Endothelial cell of umbilical vein (primary cell): ENCODE data around the gene PPFIBP2. TPM values are rescaled to one million over a fixed set of nuclear protein-coding genes. Genes with fewer than 3 reads are reported as not detected.

Source experiments
- BruUV-seq: library from RNA; stranded (reverse); fragments of 400-500 nt; replicated peaks from 2 replicates; lab custom pipeline; 2021; lab: Mats Ljungman, UMichigan
- CTCF ChIA-PET: fragments of 300-600, 350-600 bp; sonication (Branson Sonifier 250); formaldehyde crosslinking; loops from one replicate; lab custom pipeline; 2021; ENCODE audit warnings: antibody characterized with exemption, inconsistent platforms; lab: Charles Lee
- POLR2A ChIA-PET: fragments of 300-600, 350-600 bp; sonication (Branson Sonifier 250); formaldehyde crosslinking; loops from one replicate; lab custom pipeline; 2021; ENCODE audit warnings: antibody characterized with exemption, inconsistent platforms; lab: Charles Lee
- DNase-seq: peaks from one replicate; pipeline ENCODE4 v3.0.0-alpha.2; 2011; ENCODE audit warnings: low read depth, low spot score
- FAIRE-seq: peaks from 2 replicates; lab custom pipeline; 2011; peaks lifted over from hg19 to GRCh38; lab: Jason Lieb, UNC
- H2AFZ ChIP-seq: 2 replicates; pipeline ENCODE4 v1.6.0; 2012; ENCODE audit warnings: low read depth, low read length, control low read depth, inconsistent platforms
- H3K27ac ChIP-seq: 2 replicates; pipeline ENCODE4 v1.5.1; 2011; ENCODE audit warnings: low read depth, mild to moderate bottlenecking, control low read depth, low read length, moderate library complexity; ENCODE audit not compliant: insufficient read depth
- H3K27me3 ChIP-seq, 2 experiments: 2 replicates each; pipeline versions ENCODE4 v1.6.0 to v1.6.1; 2011; ENCODE audit warnings: low read length in 2 of 2, mixed read lengths in 1 of 2; ENCODE audit not compliant: control insufficient read depth in 2 of 2, insufficient read depth in 2 of 2
- H3K36me3 ChIP-seq, 2 experiments: 2 replicates in 1 of 2; 3 replicates in 1 of 2; pipeline ENCODE4 v1.5.1; 2011; ENCODE audit warnings: low read length in 2 of 2, mild to moderate bottlenecking in 1 of 2, moderate library complexity in 1 of 2; ENCODE audit not compliant: control insufficient read depth in 2 of 2, insufficient read depth in 2 of 2; ENCODE audit errors: extremely low read depth in 1 of 2
- H3K4me1 ChIP-seq: 3 replicates; pipeline ENCODE4 v1.5.1; 2011; ENCODE audit warnings: mild to moderate bottlenecking, low read length; ENCODE audit not compliant: control insufficient read depth, insufficient read depth; ENCODE audit errors: extremely low read depth
- H3K4me2 ChIP-seq: 2 replicates; pipeline ENCODE4 v1.6.1; 2011; ENCODE audit warnings: low read length, control low read depth, mixed read lengths; ENCODE audit not compliant: insufficient read depth
- H3K4me3 ChIP-seq, 3 experiments: fragments of 200-600 bp in 1 of 3; sonication (generic), shearing (Covaris generic) in 1 of 3; replicated peaks in 1 of 3; 2 replicates each; pipeline ENCODE4 v1.5.1; 2011 to 2016; ENCODE audit warnings: control low read depth in 3 of 3, low read length in 3 of 3, mild to moderate bottlenecking in 2 of 3, inconsistent platforms in 1 of 3, low read depth in 1 of 3, moderate library complexity in 1 of 3; ENCODE audit not compliant: insufficient read depth in 1 of 3
- H3K79me2 ChIP-seq: 2 replicates; pipeline ENCODE4 v1.6.0; 2012; ENCODE audit warnings: low read length, inconsistent platforms; ENCODE audit not compliant: control insufficient read depth, insufficient read depth
- H3K9ac ChIP-seq: replicated peaks from 2 replicates; pipeline ENCODE3; 2011; ENCODE audit warnings: low read length, control low read depth; ENCODE audit not compliant: insufficient read depth; ENCODE audit errors: extremely low read depth
- H3K9me1 ChIP-seq: replicated peaks from 3 replicates; pipeline ENCODE4 v1.6.0; 2011; ENCODE audit warnings: mild to moderate bottlenecking, low read length; ENCODE audit not compliant: control insufficient read depth, insufficient read depth; ENCODE audit errors: extremely low read depth
- H3K9me3 ChIP-seq: replicated peaks from 2 replicates; pipeline ENCODE4 v1.5.1; 2012; ENCODE audit warnings: low read length, inconsistent platforms; ENCODE audit not compliant: control insufficient read depth, insufficient read depth
- H4K20me1 ChIP-seq: replicated peaks from 2 replicates; pipeline ENCODE3; 2011; ENCODE audit warnings: mild to moderate bottlenecking, low read length; ENCODE audit not compliant: control insufficient read depth, insufficient read depth; ENCODE audit errors: extremely low read depth
- CTCF ChIP-seq, 2 donors: IDR thresholded peaks; 1 replicate in 1 of 2; 2 replicates in 1 of 2; pipeline ENCODE4 v1.5.1; 2011; ENCODE audit warnings: low read length in 2 of 2, mild to moderate bottlenecking in 2 of 2, moderate library complexity in 2 of 2, control low read depth in 1 of 2, inconsistent platforms in 1 of 2, low read depth in 1 of 2; ENCODE audit not compliant: insufficient read depth in 1 of 2; ENCODE audit errors: extremely low read depth in 1 of 2
- EZH2 ChIP-seq: IDR thresholded peaks from 2 replicates; pipeline ENCODE4 v1.6.1; 2012; ENCODE audit warnings: borderline replicate concordance, low read depth, mild to moderate bottlenecking, moderate library complexity, low read length, inconsistent platforms; ENCODE audit not compliant: severe bottlenecking
- FOS ChIP-seq: IDR thresholded peaks from 2 replicates; pipeline ENCODE4 v1.6.1; 2011; ENCODE audit warnings: mild to moderate bottlenecking, low read length, moderate library complexity, borderline replicate concordance; ENCODE audit not compliant: insufficient read depth
- GATA2 ChIP-seq: IDR thresholded peaks from 2 replicates; pipeline ENCODE4 v1.7.0; 2011; ENCODE audit warnings: low read depth, mild to moderate bottlenecking, moderate library complexity, mixed read lengths, low read length; ENCODE audit not compliant: insufficient read length, insufficient read depth
- JUN ChIP-seq: IDR thresholded peaks from 2 replicates; pipeline ENCODE4 v1.6.1; 2011; ENCODE audit warnings: borderline replicate concordance, low read depth; ENCODE audit not compliant: insufficient read length, insufficient read depth
- MYC ChIP-seq: IDR thresholded peaks from one replicate; pipeline ENCODE4 v1.6.1; 2011; ENCODE audit warnings: mild to moderate bottlenecking, low read depth, low read length
- POLR2A ChIP-seq: IDR thresholded peaks from 2 replicates; pipeline ENCODE4 v1.6.1; 2012; ENCODE audit warnings: low read depth, mild to moderate bottlenecking, control low read depth, low read length
- POLR2AphosphoS5 ChIP-seq: IDR thresholded peaks from 2 replicates; pipeline ENCODE4 v1.6.1; 2012; ENCODE audit warnings: low read depth, mild to moderate bottlenecking, control low read depth, low read length, moderate library complexity; ENCODE audit not compliant: insufficient read depth
- dilution Hi-C: fragments of 300-500 bp; cut with MboI; formaldehyde crosslinking; loops from one replicate; pipeline ENCODE4 v1.15.0; 2019; ENCODE audit warnings: low sequenced_read_pairs; ENCODE audit not compliant: extremely low pct_ligation_motif_present
- intact Hi-C: fragments of 100-400 bp; cut with micrococcal nuclease; formaldehyde crosslinking; loops from one replicate; pipeline ENCODE4 v1.10.0; 2022
- polyA plus RNA-seq, 4 experiments: library from polyadenylated mRNA; depleted of rRNA in 3 of 4; stranded (reverse) in 3 of 4; unstranded in 1 of 4; fragments of >200 nt; gene quantifications; 2 replicates each; pipeline versions ENCODE4 v1.2.1 to v1.2.3, GENCODE V29; 2011 to 2012; ENCODE audit warnings: missing spikeins in 1 of 4
- total RNA-seq: library from RNA; stranded (reverse); gene quantifications from 2 replicates; pipeline ENCODE4 v1.2.3, GENCODE V29; 2021
- TF ChIP-seq, protein P1 (sequence below): IDR thresholded peaks from 2 replicates; pipeline ENCODE4 v1.6.1; 2011; ENCODE audit not compliant: insufficient read depth, insufficient read length

The PPFIBP2 gene
- total and polyA plus RNA-seq, 2 donors (not counting 3 experiments of a cell fraction or from before 2014, with no cell fraction given): 1.3 to 4.0 TPM

GRCh38 chr11:7564803-7565202, 51.0 kb downstream of the PPFIBP2 start:
- DNase-seq: no peak
- intact Hi-C loops: no loop called here
- H2AFZ ChIP-seq: no peak overlapping the region
- H4K20me1 ChIP-seq: no peaks in the 10 kb centered on the region
- dilution Hi-C loops: no loop called here
- no peak overlapping the region for H3K9ac ChIP-seq
- no peaks in the 10 kb centered on the region for H3K79me2 ChIP-seq
- no TSS peak for BruUV-seq
- peaks cover 14 to 17% of the 10 kb centered on the region in 2 experiments for H3K27me3 ChIP-seq
- H3K4me1 ChIP-seq: no peaks in the 10 kb centered on the region
- no peak overlapping the region for H3K4me3 ChIP-seq
- H3K4me2 ChIP-seq: no peak overlapping the region
- H3K9me3 ChIP-seq: no peaks in the 10 kb centered on the region
- TF ChIP-seq FOS (no peak), EZH2 (no peak), GATA2 (no peak), POLR2A (no peak), MYC (no peak), JUN (no peak), POLR2AphosphoS5 (no peak), CTCF (IDR thresholded peaks at IDR 0.05; ENCODE audit: extremely low read depth in 1 of 2, insufficient read depth in 1 of 2, low read depth in 1 of 2, low read length in 2 of 2) (no peak)
- TF ChIP-seq, protein P1, sequence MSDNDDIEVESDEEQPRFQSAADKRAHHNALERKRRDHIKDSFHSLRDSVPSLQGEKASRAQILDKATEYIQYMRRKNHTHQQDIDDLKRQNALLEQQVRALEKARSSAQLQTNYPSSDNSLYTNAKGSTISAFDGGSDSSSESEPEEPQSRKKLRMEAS: no peak
- no peak for FAIRE-seq
- no peak overlapping the region for H3K27ac ChIP-seq
- CTCF ChIA-PET: interaction anchor here (1.0 to 1.3 kb wide), 4 partner anchors 12 to 122 kb away, joined by 3 to 7 read pairs (median 3); no protein-coding TSS in a partner anchor
- POLR2A ChIA-PET: no interaction called here
- H3K36me3 ChIP-seq: no peaks in the 10 kb centered on the region
- H3K9me1 ChIP-seq: no peaks in the 10 kb centered on the region
